CD4-positive, alpha-beta T cell (primary cell): ENCODE data around the gene PTPRD. TPM values are rescaled to one million over a fixed set of nuclear protein-coding genes. Genes with fewer than 3 reads are reported as not detected.

ENCODE experiments used
- ATAC-seq: fragments of 200-7000 bp; cut with Tn5 transposase; one replicate; pipeline ENCODE4 v1.10.0; 2022; ENCODE audit warnings: mild to moderate bottlenecking; ENCODE audit not compliant: poor library complexity
- CTCF ChIA-PET: fragments of 350-600 bp; sonication (Branson Sonifier 250); formaldehyde crosslinking; loops from one replicate; lab custom pipeline; 2021; ENCODE audit warnings: antibody characterized with exemption, inconsistent platforms; lab: Charles Lee
- POLR2A ChIA-PET: fragments of 350-600 bp; sonication (Branson Sonifier 250); formaldehyde crosslinking; loops from one replicate; lab custom pipeline; 2021; ENCODE audit warnings: antibody characterized with exemption, inconsistent platforms; lab: Charles Lee
- DNase-seq, 14 experiments: peaks; one replicate each; pipeline ENCODE4 v3.0.0-alpha.2; 2013 to 2020; ENCODE audit warnings: mixed read lengths in 2 of 14
- H3K27ac ChIP-seq, 2 donors: one replicate each; pipeline versions ENCODE4 v1.5.1 to v1.7.0; 2013; ENCODE audit warnings: low read length in 2 of 2, low read depth in 1 of 2, mild to moderate bottlenecking in 1 of 2
- H3K27me3 ChIP-seq, 2 experiments: 1 replicate in 1 of 2; 2 replicates in 1 of 2; pipeline versions ENCODE4 v1.6.1 to v1.7.0; 2013; ENCODE audit warnings: low read length in 2 of 2, control low read depth in 1 of 2, mild to moderate bottlenecking in 1 of 2, moderate library complexity in 1 of 2; ENCODE audit not compliant: insufficient read depth in 2 of 2, control insufficient read depth in 1 of 2
- H3K36me3 ChIP-seq: one replicate; pipeline ENCODE4 v1.6.1; 2013; ENCODE audit warnings: low read length, control low read depth; ENCODE audit not compliant: insufficient read depth
- H3K4me1 ChIP-seq: one replicate; pipeline ENCODE4 v1.6.1; 2013; ENCODE audit warnings: low read length, control low read depth; ENCODE audit not compliant: insufficient read depth
- H3K4me3 ChIP-seq: one replicate; pipeline ENCODE4 v1.5.1; 2013; ENCODE audit warnings: mild to moderate bottlenecking, low read length, moderate library complexity
- H3K9me3 ChIP-seq, 2 experiments: 1 replicate in 1 of 2; 2 replicates in 1 of 2; pipeline versions ENCODE4 v1.6.1 to v1.7.0; 2013; ENCODE audit warnings: low read length in 2 of 2, mild to moderate bottlenecking in 2 of 2, control low read depth in 1 of 2, moderate library complexity in 1 of 2; ENCODE audit not compliant: control insufficient read depth in 1 of 2, insufficient read depth in 1 of 2
- H3K27ac Mint-ChIP-seq: one replicate; pipeline ENCODE4 v1.8.0; 2020; ENCODE audit warnings: mixed read lengths
- H3K27me3 Mint-ChIP-seq: one replicate; pipeline ENCODE4 v1.8.0; 2021; ENCODE audit warnings: mixed read lengths
- H3K36me3 Mint-ChIP-seq: one replicate; pipeline ENCODE4 v1.8.0; 2021; ENCODE audit warnings: low read depth, mixed read lengths
- H3K4me1 Mint-ChIP-seq: one replicate; pipeline ENCODE4 v1.8.0; 2021; ENCODE audit warnings: low read depth, mixed read lengths
- H3K4me3 Mint-ChIP-seq: one replicate; pipeline ENCODE4 v1.8.0; 2020; ENCODE audit warnings: mild to moderate bottlenecking, mixed read lengths
- H3K9me3 Mint-ChIP-seq: one replicate; pipeline ENCODE4 v1.8.0; 2020; ENCODE audit warnings: mixed read lengths
- CTCF ChIP-seq: fragments of 200-600 bp; IDR thresholded peaks from one replicate; pipeline ENCODE4 v1.8.0; 2022; ENCODE audit warnings: antibody characterized with exemption, mild to moderate bottlenecking
- intact Hi-C, 2 experiments: fragments of 100-400 bp; cut with DNase I in 1 of 2; cut with micrococcal nuclease in 1 of 2; formaldehyde crosslinking; loops; one replicate each; pipeline versions ENCODE4 v1.15.1 to v1.9.0; 2023 to 2025; cut with DNase I, micrococcal nuclease
- total RNA-seq, 174 experiments: library from RNA in 2 of 174; stranded (reverse) in 2 of 174; gene quantifications; one replicate each; pipeline ENCODE4 v1.2.3 and lab custom pipeline; 2021 to 2026

PTPRD gene
- total RNA-seq, 2 experiments from 2014 or later, result not detected

DNA sequence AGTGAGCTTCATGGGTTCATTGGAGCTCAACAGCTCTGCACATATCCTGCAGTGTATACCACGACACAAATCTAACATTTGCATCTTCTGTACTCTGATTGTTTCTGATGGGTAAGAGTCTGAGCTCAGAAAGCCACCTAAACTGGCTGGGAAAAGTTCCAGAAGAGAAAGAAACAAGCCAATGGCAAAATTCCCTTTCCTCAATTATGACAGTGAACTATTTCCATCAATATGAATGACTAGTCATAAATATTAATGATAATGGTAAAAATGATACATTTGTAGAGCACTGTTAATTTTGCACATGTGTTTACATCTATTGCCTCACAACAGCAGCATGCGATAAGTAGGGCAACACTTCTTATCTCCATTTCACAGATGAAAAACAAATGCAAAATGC is 1711.7 kb downstream of the PTPRD start:
- POLR2A ChIA-PET, result no interaction called here
- no peak overlapping the region for H3K4me3 ChIP-seq
- no peaks in the 10 kb centered on the region for H3K27me3 ChIP-seq
- Mint-ChIP-seq H3K4me3 (no peak overlapping the region), H3K9me3 (no peaks in the 10 kb centered on the region), H3K27ac (no peak overlapping the region), H3K4me1 (no peaks in the 10 kb centered on the region), H3K36me3 (no peaks in the 10 kb centered on the region), H3K27me3 (no peaks in the 10 kb centered on the region)
- no peak for ATAC-seq
- intact Hi-C loops, result no loop called here
- CTCF ChIA-PET, result no interaction called here
- no peaks in the 10 kb centered on the region for H3K4me1 ChIP-seq
- H3K27ac ChIP-seq, result no peak overlapping the region
- DNase-seq, result no peak
- no peaks in the 10 kb centered on the region for H3K9me3 ChIP-seq
- H3K36me3 ChIP-seq, result no peaks in the 10 kb centered on the region
- no peak for TF ChIP-seq CTCF

DNA sequence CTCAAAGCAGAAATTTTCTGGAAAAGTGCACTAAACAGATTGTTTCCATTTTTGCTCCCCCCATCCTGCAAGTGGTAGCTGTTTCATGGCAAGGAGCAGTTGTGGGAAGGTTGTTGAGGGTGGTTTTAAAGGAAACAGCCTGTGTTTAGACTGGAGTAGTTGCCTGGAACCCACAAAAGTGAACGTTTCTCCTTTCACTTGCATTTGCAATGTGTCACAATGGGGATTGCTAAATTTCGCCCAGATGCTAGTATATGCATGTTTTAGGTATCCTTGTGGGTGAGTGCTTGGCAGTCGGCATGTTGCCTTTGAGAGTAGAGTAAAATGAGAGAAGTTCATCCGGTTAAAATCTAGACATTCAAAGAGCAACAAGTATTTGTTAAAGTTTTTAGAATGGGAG is 1713.3 kb downstream of the PTPRD start:
- intact Hi-C loops, result loop anchor here in 1 of 2 experiments (10.0 kb wide), 2 partner anchors 55 to 1325 kb away; no protein-coding TSS in a partner anchor
- no peaks in the 10 kb centered on the region for H3K4me1 Mint-ChIP-seq
- H3K27me3 Mint-ChIP-seq, result no peaks in the 10 kb centered on the region
- Histone ChIP-seq H3K4me1 (no peaks in the 10 kb centered on the region), H3K27me3 (no peaks in the 10 kb centered on the region), H3K9me3 (no peaks in the 10 kb centered on the region), H3K4me3 (no peak overlapping the region), H3K27ac (no peak overlapping the region), H3K36me3 (no peaks in the 10 kb centered on the region)
- no peak overlapping the region for H3K4me3 Mint-ChIP-seq
- DNase-seq (peak in 2 of 14 experiments; percentile 1 to 4), ATAC-seq (no peak)
- ChIA-PET POLR2A (no interaction called here), CTCF (no interaction called here)
- H3K36me3 Mint-ChIP-seq, result no peaks in the 10 kb centered on the region
- no peak overlapping the region for H3K27ac Mint-ChIP-seq
- H3K9me3 Mint-ChIP-seq, result no peaks in the 10 kb centered on the region
- TF ChIP-seq CTCF, result no peak

DNA sequence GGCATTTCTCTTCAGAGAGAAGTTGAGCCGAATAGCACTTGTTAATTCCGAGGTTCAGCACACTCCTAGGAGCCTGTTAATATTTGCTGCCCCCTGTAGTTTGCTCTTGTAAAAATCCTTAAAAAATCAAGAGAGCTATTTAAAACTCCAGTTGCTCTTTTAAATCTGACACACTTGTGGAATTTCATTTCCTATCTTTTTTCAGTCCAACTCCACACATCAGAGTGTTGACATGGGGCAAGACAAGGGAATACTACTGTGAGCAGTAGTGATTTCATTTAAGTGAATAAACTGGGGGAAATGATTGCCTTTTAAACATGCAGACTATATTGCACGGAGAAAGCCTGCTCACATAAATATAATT is 1717.0 kb downstream of the PTPRD start:
- H3K27ac ChIP-seq, result no peak overlapping the region
- H3K9me3 Mint-ChIP-seq, result no peaks in the 10 kb centered on the region
- no peaks in the 10 kb centered on the region for H3K4me1 ChIP-seq
- no peaks in the 10 kb centered on the region for H3K4me1 Mint-ChIP-seq
- no peaks in the 10 kb centered on the region for H3K27me3 Mint-ChIP-seq
- CTCF ChIA-PET, result no interaction called here
- DNase-seq (peak in 3 of 14 experiments; percentile 9 to 24 (median 21)), ATAC-seq (no peak)
- no peaks in the 10 kb centered on the region for H3K36me3 ChIP-seq
- intact Hi-C loops, result loop anchor here in 1 of 2 experiments (10.0 kb wide), 2 partner anchors 59 to 1321 kb away; no protein-coding TSS in a partner anchor
- H3K27me3 ChIP-seq, result no peaks in the 10 kb centered on the region
- H3K9me3 ChIP-seq, result no peaks in the 10 kb centered on the region
- TF ChIP-seq CTCF, result no peak
- H3K36me3 Mint-ChIP-seq, result no peaks in the 10 kb centered on the region
- H3K27ac Mint-ChIP-seq, result no peak overlapping the region
- H3K4me3 ChIP-seq, result no peak overlapping the region
- POLR2A ChIA-PET, result no interaction called here
- no peak overlapping the region for H3K4me3 Mint-ChIP-seq
